HEK293 (cell line): ENCODE results near the gene SLC27A2.

Source experiments
- CTCF ChIA-PET: fragments of 350-600 bp; formaldehyde crosslinking; extraction: SDS; loops from one replicate; lab custom pipeline; 2021; ENCODE audit warnings: antibody characterized with exemption; lab: Yijun Ruan, JAX
- POLR2A ChIA-PET: fragments of 300-600 bp; formaldehyde crosslinking; extraction: SDS; loops from one replicate; lab custom pipeline; 2020; ENCODE audit warnings: antibody characterized with exemption, inconsistent platforms; lab: Yijun Ruan, JAX
- H3K27ac ChIP-seq: fragments of 200-500 bp; sonication (Bioruptor generic); 2 replicates; pipeline ENCODE4 v1.5.1; 2014; ENCODE audit warnings: low read depth, low read length, control low read depth, inconsistent platforms; ENCODE audit errors: extremely low read depth
- H3K36me3 ChIP-seq, 2 experiments: fragments of 200-500 bp in 1 of 2; sonication (Bioruptor generic) in 1 of 2; 1 replicate in 1 of 2; 2 replicates in 1 of 2; pipeline ENCODE4 v1.5.1; 2014 to 2017; ENCODE audit warnings: inconsistent platforms in 2 of 2, low read length in 2 of 2; ENCODE audit not compliant: control insufficient read depth in 2 of 2, insufficient read depth in 1 of 2
- H3K4me1 ChIP-seq: fragments of 200-500 bp; sonication (Bioruptor generic); 2 replicates; pipeline ENCODE4 v1.5.1; 2014; ENCODE audit warnings: mild to moderate bottlenecking, low read length, inconsistent platforms; ENCODE audit not compliant: control insufficient read depth, insufficient read depth
- H3K4me3 ChIP-seq: 2 replicates; pipeline ENCODE4 v1.5.1; 2011; ENCODE audit warnings: low read depth, mild to moderate bottlenecking, control low read depth, low read length, moderate library complexity
- H3K9me3 ChIP-seq: fragments of 200-500 bp; sonication (Bioruptor generic); 2 replicates; pipeline ENCODE4 v1.5.1; 2014; ENCODE audit warnings: low read depth, low read length, inconsistent platforms; ENCODE audit not compliant: control insufficient read depth, insufficient read depth
- AEBP2 ChIP-seq: fragments of 450-650 bp; formaldehyde crosslinking; IDR thresholded peaks from 2 replicates; pipeline ENCODE4 v1.5.1; 2016; ENCODE audit warnings: missing biosample characterization, missing genetic modification characterization, borderline replicate concordance
- FEZF1 ChIP-seq: fragments of 450-650 bp; formaldehyde crosslinking; IDR thresholded peaks from 2 replicates; pipeline ENCODE4 v1.5.1; 2016; ENCODE audit warnings: missing biosample characterization, missing genetic modification characterization
- GLI2 ChIP-seq: fragments of 450-650 bp; formaldehyde crosslinking; IDR thresholded peaks from 2 replicates; pipeline ENCODE4; 2017; ENCODE audit warnings: missing biosample characterization, missing genetic modification characterization, low read depth, borderline replicate concordance
- GLIS2 ChIP-seq: fragments of 450-650 bp; formaldehyde crosslinking; IDR thresholded peaks from 2 replicates; pipeline ENCODE4 v1.5.1; 2016; ENCODE audit warnings: missing biosample characterization, missing genetic modification characterization
- OSR2 ChIP-seq: fragments of 450-650 bp; formaldehyde crosslinking; IDR thresholded peaks from 2 replicates; pipeline ENCODE4 v1.5.1; 2016; ENCODE audit warnings: missing biosample characterization, missing genetic modification characterization
- SP2 ChIP-seq: fragments of 450-650 bp; formaldehyde crosslinking; IDR thresholded peaks from 2 replicates; pipeline ENCODE4 v1.5.1; 2016; ENCODE audit warnings: missing biosample characterization, missing genetic modification characterization
- SP7 ChIP-seq: fragments of 450-650 bp; formaldehyde crosslinking; IDR thresholded peaks from 2 replicates; pipeline ENCODE4 v1.5.1; 2016; ENCODE audit warnings: missing biosample characterization, missing genetic modification characterization
- TSHZ1 ChIP-seq: fragments of 450-650 bp; formaldehyde crosslinking; IDR thresholded peaks from 2 replicates; pipeline ENCODE4 v1.5.1; 2016; ENCODE audit warnings: missing biosample characterization, missing genetic modification characterization, borderline replicate concordance
- YY2 ChIP-seq: fragments of 450-650 bp; formaldehyde crosslinking; IDR thresholded peaks from 2 replicates; pipeline ENCODE4 v1.5.1; 2016; ENCODE audit warnings: missing biosample characterization, missing genetic modification characterization
- ZNF138 ChIP-seq: fragments of 450-650 bp; formaldehyde crosslinking; IDR thresholded peaks from 2 replicates; pipeline ENCODE4 v1.5.1; 2016; ENCODE audit warnings: missing biosample characterization, missing genetic modification characterization, borderline replicate concordance
- ZNF148 ChIP-seq: fragments of 450-650 bp; formaldehyde crosslinking; IDR thresholded peaks from 2 replicates; pipeline ENCODE4 v1.5.0; 2017; ENCODE audit warnings: missing biosample characterization, missing genetic modification characterization, borderline replicate concordance
- ZNF202 ChIP-seq: fragments of 450-650 bp; formaldehyde crosslinking; IDR thresholded peaks from 2 replicates; pipeline ENCODE4 v1.5.1; 2016; ENCODE audit warnings: missing biosample characterization, missing genetic modification characterization, borderline replicate concordance
- ZNF629 ChIP-seq: fragments of 450-650 bp; formaldehyde crosslinking; IDR thresholded peaks from 2 replicates; pipeline ENCODE4 v1.5.1; 2017; ENCODE audit warnings: missing biosample characterization, missing genetic modification characterization
- ZNF677 ChIP-seq: fragments of 450-650 bp; IDR thresholded peaks from 2 replicates; pipeline ENCODE4 v1.5.0; 2018; ENCODE audit warnings: missing biosample characterization, mild to moderate bottlenecking, missing genetic modification characterization, moderate library complexity
- ZNF701 ChIP-seq: fragments of 450-650 bp; formaldehyde crosslinking; IDR thresholded peaks from 2 replicates; pipeline ENCODE4 v1.5.1; 2016; ENCODE audit warnings: missing biosample characterization, missing genetic modification characterization
- ZNF704 ChIP-seq: fragments of 450-650 bp; formaldehyde crosslinking; IDR thresholded peaks from 2 replicates; pipeline ENCODE4 v1.5.1; 2016; ENCODE audit warnings: missing biosample characterization, missing genetic modification characterization
- ZSCAN18 ChIP-seq: fragments of 450-650 bp; formaldehyde crosslinking; IDR thresholded peaks from 2 replicates; pipeline ENCODE4 v1.5.1; 2016; ENCODE audit warnings: missing biosample characterization, missing genetic modification characterization
- ZSCAN30 ChIP-seq: fragments of 450-650 bp; IDR thresholded peaks from 2 replicates; pipeline ENCODE4 v1.5.1; 2018; ENCODE audit warnings: missing biosample characterization, mild to moderate bottlenecking, missing genetic modification characterization, moderate library complexity
- TF ChIP-seq, protein P1 (sequence below): fragments of 450-650 bp; formaldehyde crosslinking; IDR thresholded peaks from 2 replicates; pipeline ENCODE4 v1.5.1; 2017; ENCODE audit warnings: missing biosample characterization, mild to moderate bottlenecking, missing genetic modification characterization, moderate library complexity
- TF ChIP-seq, protein P2 (sequence below): fragments of 450-650 bp; formaldehyde crosslinking; IDR thresholded peaks from 2 replicates; pipeline ENCODE4 v1.5.1; 2016; ENCODE audit warnings: missing biosample characterization, missing genetic modification characterization

SLC27A2 gene

DNA sequence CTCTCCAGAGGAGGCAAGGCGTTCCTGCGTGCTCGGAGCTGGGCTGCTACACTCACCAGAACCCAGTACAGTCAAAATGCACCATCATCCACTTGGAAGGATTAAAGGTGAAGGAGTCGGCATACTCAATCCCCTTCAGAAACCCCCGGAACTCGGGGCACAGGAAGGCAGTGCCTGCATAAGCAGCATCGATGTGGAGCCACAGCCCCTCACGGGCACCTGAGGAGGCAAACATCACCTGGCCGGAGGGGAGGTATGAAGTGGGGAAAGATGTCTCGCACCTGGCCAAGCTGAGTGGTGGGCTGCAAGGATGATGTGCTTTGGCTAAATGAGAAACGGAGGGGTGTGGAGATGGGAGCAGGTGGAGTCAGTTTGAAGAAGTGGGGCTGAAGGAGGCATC is 70.6 kb downstream of the SLC27A2 start:
- no peaks in the 10 kb centered on the region for H3K36me3 ChIP-seq
- no peak overlapping the region for H3K27ac ChIP-seq
- H3K9me3 ChIP-seq: no peaks in the 10 kb centered on the region
- CTCF ChIA-PET: interaction anchor here (0.6 kb wide), 1 partner anchor 10 kb away, joined by 3 read pairs; no protein-coding TSS in a partner anchor
- TF ChIP-seq ZNF148 (no peak), GLI2 (tag by site-specific recombination) (no peak), ZNF202 (tag by site-specific recombination) (no peak), ZSCAN18 (tag by site-specific recombination) (no peak), YY2 (tag by site-specific recombination) (no peak), ZNF704 (no peak), ZSCAN30 (tag by site-specific recombination) (no peak), FEZF1 (tag by site-specific recombination) (no peak), SP2 (tag by site-specific recombination) (no peak), SP7 (tag by site-specific recombination) (no peak), GLIS2 (tag by site-specific recombination) (no peak)
- TF ChIP-seq, protein P1, sequence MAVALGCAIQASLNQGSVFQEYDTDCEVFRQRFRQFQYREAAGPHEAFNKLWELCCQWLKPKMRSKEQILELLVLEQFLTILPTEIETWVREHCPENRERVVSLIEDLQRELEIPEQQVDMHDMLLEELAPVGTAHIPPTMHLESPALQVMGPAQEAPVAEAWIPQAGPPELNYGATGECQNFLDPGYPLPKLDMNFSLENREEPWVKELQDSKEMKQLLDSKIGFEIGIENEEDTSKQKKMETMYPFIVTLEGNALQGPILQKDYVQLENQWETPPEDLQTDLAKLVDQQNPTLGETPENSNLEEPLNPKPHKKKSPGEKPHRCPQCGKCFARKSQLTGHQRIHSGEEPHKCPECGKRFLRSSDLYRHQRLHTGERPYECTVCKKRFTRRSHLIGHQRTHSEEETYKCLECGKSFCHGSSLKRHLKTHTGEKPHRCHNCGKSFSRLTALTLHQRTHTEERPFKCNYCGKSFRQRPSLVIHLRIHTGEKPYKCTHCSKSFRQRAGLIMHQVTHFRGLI (tag by site-specific recombination): no peak
- TF ChIP-seq, protein P2, sequence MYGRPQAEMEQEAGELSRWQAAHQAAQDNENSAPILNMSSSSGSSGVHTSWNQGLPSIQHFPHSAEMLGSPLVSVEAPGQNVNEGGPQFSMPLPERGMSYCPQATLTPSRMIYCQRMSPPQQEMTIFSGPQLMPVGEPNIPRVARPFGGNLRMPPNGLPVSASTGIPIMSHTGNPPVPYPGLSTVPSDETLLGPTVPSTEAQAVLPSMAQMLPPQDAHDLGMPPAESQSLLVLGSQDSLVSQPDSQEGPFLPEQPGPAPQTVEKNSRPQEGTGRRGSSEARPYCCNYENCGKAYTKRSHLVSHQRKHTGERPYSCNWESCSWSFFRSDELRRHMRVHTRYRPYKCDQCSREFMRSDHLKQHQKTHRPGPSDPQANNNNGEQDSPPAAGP (tag by site-specific recombination): no peak
- no peaks in the 10 kb centered on the region for H3K4me1 ChIP-seq
- POLR2A ChIA-PET: no interaction called here
- no peak overlapping the region for H3K4me3 ChIP-seq

- POLR2A ChIA-PET: no interaction called here
- H3K36me3 ChIP-seq: no peaks in the 10 kb centered on the region
- no peaks in the 10 kb centered on the region for H3K4me1 ChIP-seq
- no peak overlapping the region for H3K27ac ChIP-seq
- no peak overlapping the region for H3K4me3 ChIP-seq
- no peaks in the 10 kb centered on the region for H3K9me3 ChIP-seq
- CTCF ChIA-PET: interaction anchor here (0.6 to 1.2 kb wide), 2 partner anchors 13 to 43 kb away, joined by 3 read pairs; no protein-coding TSS in a partner anchor
- TF ChIP-seq ZNF629: peak; percentile 60
- no peak for TF ChIP-seq ZNF677 (tag by site-specific recombination)
- no peak for TF ChIP-seq TSHZ1
- TF ChIP-seq ZNF701: no peak
- peak; percentile 94 for TF ChIP-seq OSR2 (tag by site-specific recombination)
- no peak for TF ChIP-seq ZNF138 (tag by site-specific recombination)
- TF ChIP-seq AEBP2: no peak
Measured at GRCh38 chr15:50256188-50257041, 74.4 kb downstream of the SLC27A2 start.
